Activated CD4-positive, alpha-beta memory T cell treated with anti-CD3 and anti-CD28 coated beads, Interleukin-2, amount 10 ng/mL, durations not matched to agents 7 days and 5 days (primary cell): Measurements from ENCODE around the gene ZNF580. TPM values are rescaled to one million over a fixed set of nuclear protein-coding genes. Genes with fewer than 3 reads are reported as not detected.

ENCODE experiments used
- CTCF ChIA-PET: fragments of 350-600 bp; sonication (Branson Sonifier 250); formaldehyde crosslinking; loops from one replicate; lab custom pipeline; 2021; ENCODE audit warnings: antibody characterized with exemption, inconsistent platforms; lab: Charles Lee
- POLR2A ChIA-PET: fragments of 350-600 bp; sonication (Branson Sonifier 250); formaldehyde crosslinking; loops from one replicate; lab custom pipeline; 2021; ENCODE audit warnings: antibody characterized with exemption; lab: Charles Lee
- DNase-seq: peaks from one replicate; pipeline ENCODE4 v3.0.0-alpha.2; 2020
- H3K27ac Mint-ChIP-seq: one replicate; pipeline ENCODE4 v1.8.0; 2021; ENCODE audit warnings: mild to moderate bottlenecking, mixed read lengths
- H3K27me3 Mint-ChIP-seq: one replicate; pipeline ENCODE4 v1.8.0; 2021; ENCODE audit warnings: mixed read lengths
- H3K36me3 Mint-ChIP-seq: one replicate; pipeline ENCODE4 v1.8.0; 2021; ENCODE audit warnings: low read depth, mixed read lengths
- H3K4me1 Mint-ChIP-seq: one replicate; pipeline ENCODE4 v1.8.0; 2021; ENCODE audit warnings: mixed read lengths
- H3K4me3 Mint-ChIP-seq: one replicate; pipeline ENCODE4 v1.8.0; 2021; ENCODE audit warnings: mild to moderate bottlenecking, mixed read lengths
- H3K9me3 Mint-ChIP-seq: one replicate; pipeline ENCODE4 v1.8.0; 2021; ENCODE audit warnings: mixed read lengths
- total RNA-seq, 2 experiments: library from RNA; stranded (reverse); gene quantifications; one replicate each; pipeline ENCODE4 v1.2.3, GENCODE V29; 2021

ZNF580 gene
- total RNA-seq, 2 experiments from 2014 or later: 35.7 to 39.7 TPM

GRCh38 chr19:55609326-55609725 is 31.5 kb upstream of the ZNF580 start:
- H3K4me1 Mint-ChIP-seq: peaks cover 38% of the 10 kb centered on the region

GRCh38 chr19:55611300-55611982 is 29.4 kb upstream of the ZNF580 start:
- peaks cover 25% of the 10 kb centered on the region for H3K4me1 Mint-ChIP-seq

More at GRCh38 chr19:55609326-55609725, 31.5 kb upstream of the ZNF580 start:
- Mint-ChIP-seq H3K27ac (no peak overlapping the region), H3K9me3 (no peaks in the 10 kb centered on the region), H3K4me3 (no peak overlapping the region), H3K27me3 (no peaks in the 10 kb centered on the region), H3K36me3 (peaks cover 35% of the 10 kb centered on the region)
- CTCF ChIA-PET: interaction anchor here (1.3 kb wide), 1 partner anchor 24 kb away, joined by 4 read pairs; no protein-coding TSS in a partner anchor
- no peak for DNase-seq
- POLR2A ChIA-PET: no interaction called here

GRCh38 chr19:55611983-55612645 is 28.7 kb upstream of the ZNF580 start:
- no peaks in the 10 kb centered on the region for H3K27me3 Mint-ChIP-seq
- DNase-seq: no peak
- H3K9me3 Mint-ChIP-seq: no peaks in the 10 kb centered on the region
- H3K4me3 Mint-ChIP-seq: no peak overlapping the region
- CTCF ChIA-PET: no interaction called here
- POLR2A ChIA-PET: no interaction called here
- peaks cover 28% of the 10 kb centered on the region for H3K36me3 Mint-ChIP-seq
- H3K27ac Mint-ChIP-seq: no peak overlapping the region
- peaks cover 18% of the 10 kb centered on the region for H3K4me1 Mint-ChIP-seq

More at GRCh38 chr19:55611300-55611982, 29.4 kb upstream of the ZNF580 start:
- Mint-ChIP-seq H3K4me3 (no peak overlapping the region), H3K27me3 (no peaks in the 10 kb centered on the region), H3K27ac (no peak overlapping the region), H3K9me3 (no peaks in the 10 kb centered on the region), H3K36me3 (peaks cover 27% of the 10 kb centered on the region)
- no peak for DNase-seq
- CTCF ChIA-PET: no interaction called here
- POLR2A ChIA-PET: interaction anchor here (1.1 kb wide), 1 partner anchor 9 kb away, joined by 3 read pairs; no protein-coding TSS in a partner anchor

- DNase-seq: no peak
- H3K27me3 Mint-ChIP-seq: no peaks in the 10 kb centered on the region
- no peaks in the 10 kb centered on the region for H3K9me3 Mint-ChIP-seq
- H3K27ac Mint-ChIP-seq: no peak overlapping the region
- H3K4me1 Mint-ChIP-seq: peaks cover 11% of the 10 kb centered on the region
- peaks cover 29% of the 10 kb centered on the region for H3K36me3 Mint-ChIP-seq
- ChIA-PET POLR2A (no interaction called here), CTCF (no interaction called here)
- no peak overlapping the region for H3K4me3 Mint-ChIP-seq
These were observed 27.4 kb upstream of the ZNF580 start for GRCh38 chr19:55613396-55613795.

GRCh38 chr19:55613930-55614710 is 26.7 kb upstream of the ZNF580 start:
- no peak for DNase-seq
- peaks cover 8% of the 10 kb centered on the region for H3K4me1 Mint-ChIP-seq
- H3K27ac Mint-ChIP-seq: no peak overlapping the region
- H3K9me3 Mint-ChIP-seq: no peaks in the 10 kb centered on the region
- POLR2A ChIA-PET: no interaction called here
- no peaks in the 10 kb centered on the region for H3K27me3 Mint-ChIP-seq
- peaks cover 31% of the 10 kb centered on the region for H3K36me3 Mint-ChIP-seq
- no peak overlapping the region for H3K4me3 Mint-ChIP-seq
- CTCF ChIA-PET: no interaction called here

- no peaks in the 10 kb centered on the region for H3K27me3 Mint-ChIP-seq
- H3K27ac Mint-ChIP-seq: no peak overlapping the region
- ChIA-PET CTCF (no interaction called here), POLR2A (no interaction called here)
- no peak overlapping the region for H3K4me3 Mint-ChIP-seq
- H3K36me3 Mint-ChIP-seq: peaks cover 30% of the 10 kb centered on the region
- no peaks in the 10 kb centered on the region for H3K9me3 Mint-ChIP-seq
- peaks cover 10% of the 10 kb centered on the region for H3K4me1 Mint-ChIP-seq
- no peak for DNase-seq
These were observed 25.9 kb upstream of the ZNF580 start for GRCh38 chr19:55614711-55615542.

GRCh38 chr19:55615543-55616394 is 25.0 kb upstream of the ZNF580 start:
- no peaks in the 10 kb centered on the region for H3K27me3 Mint-ChIP-seq
- H3K4me3 Mint-ChIP-seq: no peak overlapping the region
- H3K4me1 Mint-ChIP-seq: peaks cover 15% of the 10 kb centered on the region
- DNase-seq: no peak
- CTCF ChIA-PET: no interaction called here
- H3K27ac Mint-ChIP-seq: no peak overlapping the region
- no peaks in the 10 kb centered on the region for H3K9me3 Mint-ChIP-seq
- POLR2A ChIA-PET: interaction anchor here (2.9 kb wide), 1 partner anchor 10 kb away, joined by 11 read pairs; the partner anchor contains the start of gene ZNF865
- H3K36me3 Mint-ChIP-seq: peaks cover 33% of the 10 kb centered on the region

- Mint-ChIP-seq H3K9me3 (no peaks in the 10 kb centered on the region), H3K4me3 (no peak overlapping the region), H3K36me3 (peaks cover 37% of the 10 kb centered on the region), H3K4me1 (peaks cover 12% of the 10 kb centered on the region), H3K27me3 (no peaks in the 10 kb centered on the region), H3K27ac (no peak overlapping the region)
- ChIA-PET POLR2A (interaction anchor here (2.9 kb wide), 1 partner anchor 10 kb away, joined by 11 read pairs; the partner anchor contains the start of gene ZNF865), CTCF (no interaction called here)
- no peak for DNase-seq
These were observed 24.4 kb upstream of the ZNF580 start for GRCh38 chr19:55616395-55616875.

GRCh38 chr19:55617426-55617825 is 23.4 kb upstream of the ZNF580 start:
- POLR2A ChIA-PET: interaction anchor here (1.5 to 2.9 kb wide), 2 partner anchors 11 to 141 kb away, joined by 4 to 11 read pairs; partner anchors contain the start of genes ZNF628 and ZNF865
- no peak for DNase-seq
- H3K36me3 Mint-ChIP-seq: peaks cover 38% of the 10 kb centered on the region
- H3K9me3 Mint-ChIP-seq: no peaks in the 10 kb centered on the region
- no peak overlapping the region for H3K27ac Mint-ChIP-seq
- no peaks in the 10 kb centered on the region for H3K27me3 Mint-ChIP-seq
- H3K4me1 Mint-ChIP-seq: peaks cover 12% of the 10 kb centered on the region
- CTCF ChIA-PET: no interaction called here
- H3K4me3 Mint-ChIP-seq: no peak overlapping the region

GRCh38 chr19:55618426-55618825 is 22.4 kb upstream of the ZNF580 start:
- Mint-ChIP-seq H3K27me3 (no peaks in the 10 kb centered on the region), H3K27ac (no peak overlapping the region), H3K9me3 (no peaks in the 10 kb centered on the region), H3K4me3 (no peak overlapping the region), H3K4me1 (peaks cover 15% of the 10 kb centered on the region), H3K36me3 (peaks cover 32% of the 10 kb centered on the region)
- no peak for DNase-seq
- POLR2A ChIA-PET: interaction anchor here (0.8 to 2.9 kb wide), 3 partner anchors 12 to 142 kb away, joined by 3 to 11 read pairs (median 4); partner anchors contain the start of genes FIZ1, ZNF628 and ZNF865
- CTCF ChIA-PET: interaction anchor here (0.6 to 0.8 kb wide), 2 partner anchors 13 to 114 kb away, joined by 3 to 6 read pairs; no protein-coding TSS in a partner anchor

- Mint-ChIP-seq H3K4me1 (peaks cover 22% of the 10 kb centered on the region), H3K9me3 (no peaks in the 10 kb centered on the region), H3K36me3 (peaks cover 34% of the 10 kb centered on the region), H3K4me3 (no peak overlapping the region), H3K27ac (no peak overlapping the region), H3K27me3 (no peaks in the 10 kb centered on the region)
- POLR2A ChIA-PET: interaction anchor here (0.7 kb wide), 1 partner anchor 13 kb away, joined by 3 read pairs; no protein-coding TSS in a partner anchor
- no peak for DNase-seq
- CTCF ChIA-PET: interaction anchor here (0.6 to 2.2 kb wide), 4 partner anchors 12 to 152 kb away, joined by 3 to 9 read pairs (median 4); partner anchors contain the start of gene ZNF865
These were observed 21.5 kb upstream of the ZNF580 start for GRCh38 chr19:55619286-55619685.
